Kidney (tissue), 14 donors: Measurements from ENCODE around the gene EFCAB6. TPM values are rescaled to one million over a fixed set of nuclear protein-coding genes. Genes with fewer than 3 reads are reported as not detected.

ENCODE experiments used
- DNase-seq, 5 donors: peaks; one replicate each; pipeline ENCODE4 v3.0.0-alpha.2; 2013 to 2020
- FAIRE-seq: peaks from 2 replicates; lab custom pipeline; 2012; peaks lifted over from hg19 to GRCh38; lab: Jason Lieb, UNC
- H3K27ac ChIP-seq, 2 donors: one replicate each; pipeline ENCODE4 v1.7.0; 2013; ENCODE audit warnings: low read depth in 2 of 2, low read length in 2 of 2, inconsistent platforms in 1 of 2
- H3K27me3 ChIP-seq: one replicate; pipeline ENCODE4 v1.7.1; 2013; ENCODE audit warnings: low read length, inconsistent platforms; ENCODE audit not compliant: control insufficient read depth, insufficient read depth
- H3K36me3 ChIP-seq, 3 donors: one replicate each; pipeline versions ENCODE4 v1.7.0 to v1.7.1; 2013; ENCODE audit warnings: low read length in 3 of 3, control low read depth in 1 of 3, inconsistent platforms in 1 of 3; ENCODE audit not compliant: insufficient read depth in 3 of 3, control insufficient read depth in 2 of 3
- H3K4me1 ChIP-seq, 3 donors: one replicate each; pipeline versions ENCODE4 v1.7.0 to v1.7.1; 2013; ENCODE audit warnings: low read length in 3 of 3, inconsistent platforms in 1 of 3, low read depth in 1 of 3; ENCODE audit not compliant: control insufficient read depth in 2 of 3, insufficient read depth in 2 of 3
- H3K4me3 ChIP-seq, 3 donors: one replicate each; pipeline versions ENCODE4 v1.7.0 to v1.8.1; 2013; ENCODE audit warnings: low read length in 3 of 3, control low read depth in 1 of 3, inconsistent platforms in 1 of 3
- H3K9ac ChIP-seq, 3 donors: one replicate each; pipeline versions ENCODE4 v1.7.0 to v1.7.1; 2013; ENCODE audit warnings: low read length in 3 of 3, control low read depth in 1 of 3, inconsistent platforms in 1 of 3
- H3K9me3 ChIP-seq, 3 donors: one replicate each; pipeline versions ENCODE4 v1.7.0 to v1.7.1; 2013; ENCODE audit warnings: low read length in 3 of 3, control low read depth in 1 of 3, inconsistent platforms in 1 of 3; ENCODE audit not compliant: control insufficient read depth in 2 of 3, insufficient read depth in 1 of 3
- intact Hi-C: fragments of 100-400 bp; cut with DNase I; formaldehyde crosslinking; loops from one replicate; pipeline ENCODE4 v1.11.1; 2022
- polyA plus RNA-seq: library from polyadenylated mRNA; stranded (reverse); fragments of 350-450 nt; fragmentation: Illumina TruSeq; extraction: RNeasy Lipid Tissue Mini Kit (QIAGEN cat#74804); gene quantifications from one replicate; pipeline ENCODE4 v1.2.3, GENCODE V29; 2014; ENCODE audit warnings: low read depth, low replicate concordance; ENCODE audit not compliant: insufficient read depth
- total RNA-seq: library from RNA; stranded (reverse); fragmentation: NEBNext Ultra II Directional; extraction: Animal tissue kit (Norgen Biotek cat#: 25700); gene quantifications from one replicate; pipeline ENCODE4 v1.2.1, GENCODE V29; 2021
- TF ChIP-seq, protein P1 (sequence below): IDR thresholded peaks from 3 replicates; pipeline ENCODE4 v1.5.1; 2012; ENCODE audit warnings: mild to moderate bottlenecking, moderate library complexity, borderline replicate concordance; ENCODE audit not compliant: insufficient read depth; ENCODE audit errors: extremely low read depth
- donor health status: control.
- donor health status: control.
- donor health status: control.
- donor health status: control.
- donor health status: control.
- donor health status: DM: yes; HTN: yes; CAD: no.
- donor health status: Normal renal cell carcinoma (clear cell type).

The EFCAB6 gene
- total and polyA plus RNA-seq, 2 donors from 2014 or later = 1.5 to 11.8 TPM

- Histone ChIP-seq H3K27ac (no peak overlapping the region), H3K27me3 (no peaks in the 10 kb centered on the region), H3K4me1 (no peaks in the 10 kb centered on the region), H3K4me3 (no peak overlapping the region), H3K36me3 (no peaks in the 10 kb centered on the region), H3K9me3 (no peaks in the 10 kb centered on the region), H3K9ac (no peak overlapping the region)
- DNase-seq = no peak
- no peak for FAIRE-seq
- TF ChIP-seq, protein P1, sequence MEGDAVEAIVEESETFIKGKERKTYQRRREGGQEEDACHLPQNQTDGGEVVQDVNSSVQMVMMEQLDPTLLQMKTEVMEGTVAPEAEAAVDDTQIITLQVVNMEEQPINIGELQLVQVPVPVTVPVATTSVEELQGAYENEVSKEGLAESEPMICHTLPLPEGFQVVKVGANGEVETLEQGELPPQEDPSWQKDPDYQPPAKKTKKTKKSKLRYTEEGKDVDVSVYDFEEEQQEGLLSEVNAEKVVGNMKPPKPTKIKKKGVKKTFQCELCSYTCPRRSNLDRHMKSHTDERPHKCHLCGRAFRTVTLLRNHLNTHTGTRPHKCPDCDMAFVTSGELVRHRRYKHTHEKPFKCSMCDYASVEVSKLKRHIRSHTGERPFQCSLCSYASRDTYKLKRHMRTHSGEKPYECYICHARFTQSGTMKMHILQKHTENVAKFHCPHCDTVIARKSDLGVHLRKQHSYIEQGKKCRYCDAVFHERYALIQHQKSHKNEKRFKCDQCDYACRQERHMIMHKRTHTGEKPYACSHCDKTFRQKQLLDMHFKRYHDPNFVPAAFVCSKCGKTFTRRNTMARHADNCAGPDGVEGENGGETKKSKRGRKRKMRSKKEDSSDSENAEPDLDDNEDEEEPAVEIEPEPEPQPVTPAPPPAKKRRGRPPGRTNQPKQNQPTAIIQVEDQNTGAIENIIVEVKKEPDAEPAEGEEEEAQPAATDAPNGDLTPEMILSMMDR = no peak
- intact Hi-C loops = no loop called here
These were observed 56.7 kb downstream of the EFCAB6 start for GRCh38 chr22:43755452-43755851.

- Histone ChIP-seq H3K4me1 (no peaks in the 10 kb centered on the region), H3K9ac (no peak overlapping the region), H3K27ac (no peak overlapping the region), H3K9me3 (no peaks in the 10 kb centered on the region), H3K36me3 (no peaks in the 10 kb centered on the region), H3K4me3 (no peak overlapping the region), H3K27me3 (no peaks in the 10 kb centered on the region)
- no peak for DNase-seq
- intact Hi-C loops = no loop called here
- no peak for FAIRE-seq
- TF ChIP-seq, protein P1 = no peak
These were observed 57.1 kb downstream of the EFCAB6 start for GRCh38 chr22:43755011-43755410.

DNA sequence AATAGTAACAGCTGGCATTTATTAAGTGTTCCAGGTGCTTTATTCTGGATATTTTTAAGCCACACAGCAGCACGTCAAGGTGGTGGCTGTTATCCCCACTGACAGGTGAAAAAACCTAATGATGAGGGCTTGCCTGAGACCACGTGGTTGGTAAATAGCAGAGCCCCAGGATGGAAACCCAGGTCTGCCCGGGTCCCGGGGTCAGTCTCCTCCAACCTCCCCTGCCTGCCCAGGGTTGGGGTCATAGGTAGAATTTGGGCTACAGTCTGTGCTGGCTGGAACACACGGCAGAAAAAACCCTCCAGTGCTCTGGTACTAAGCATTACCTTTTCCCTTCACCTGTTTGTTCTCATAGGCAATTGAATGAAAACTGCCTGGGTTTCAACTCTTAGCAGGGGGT is 57.9 kb downstream of the EFCAB6 start:
- FAIRE-seq (no peak), DNase-seq (no peak)
- intact Hi-C loops = no loop called here
- H3K27ac ChIP-seq = no peak overlapping the region
- H3K9ac ChIP-seq = no peak overlapping the region
- no peaks in the 10 kb centered on the region for H3K4me1 ChIP-seq
- TF ChIP-seq, protein P1 = no peak
- H3K36me3 ChIP-seq = no peaks in the 10 kb centered on the region
- H3K27me3 ChIP-seq = no peaks in the 10 kb centered on the region
- H3K4me3 ChIP-seq = no peak overlapping the region
- H3K9me3 ChIP-seq = no peaks in the 10 kb centered on the region

GRCh38 chr22:43753688-43754087 is 58.4 kb downstream of the EFCAB6 start:
- no peaks in the 10 kb centered on the region for H3K9me3 ChIP-seq
- no peaks in the 10 kb centered on the region for H3K36me3 ChIP-seq
- FAIRE-seq (no peak), DNase-seq (no peak)
- no peaks in the 10 kb centered on the region for H3K27me3 ChIP-seq
- no peaks in the 10 kb centered on the region for H3K4me1 ChIP-seq
- TF ChIP-seq, protein P1 = no peak
- H3K27ac ChIP-seq = no peak overlapping the region
- intact Hi-C loops = no loop called here
- no peak overlapping the region for H3K4me3 ChIP-seq
- H3K9ac ChIP-seq = no peak overlapping the region
